K562 treated with DMSO at 1 percent for 24 hours (cell line): Measurements from ENCODE around the gene OR52I1. TPM values are rescaled to one million over a fixed set of nuclear protein-coding genes. Genes with fewer than 3 reads are reported as not detected.

Experiments used
- total RNA-seq: library from RNA; unstranded; fragments of 300-600 nt; gene quantifications from 2 replicates; pipeline ENCODE4 v1.2.3, GENCODE V29; 2022; ENCODE audit warnings: low read depth; ENCODE audit not compliant: insufficient read depth

Gene OR52I1, protein sequence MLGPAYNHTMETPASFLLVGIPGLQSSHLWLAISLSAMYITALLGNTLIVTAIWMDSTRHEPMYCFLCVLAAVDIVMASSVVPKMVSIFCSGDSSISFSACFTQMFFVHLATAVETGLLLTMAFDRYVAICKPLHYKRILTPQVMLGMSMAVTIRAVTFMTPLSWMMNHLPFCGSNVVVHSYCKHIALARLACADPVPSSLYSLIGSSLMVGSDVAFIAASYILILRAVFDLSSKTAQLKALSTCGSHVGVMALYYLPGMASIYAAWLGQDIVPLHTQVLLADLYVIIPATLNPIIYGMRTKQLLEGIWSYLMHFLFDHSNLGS
- not detected in 2 replicates for total RNA-seq

DNA sequence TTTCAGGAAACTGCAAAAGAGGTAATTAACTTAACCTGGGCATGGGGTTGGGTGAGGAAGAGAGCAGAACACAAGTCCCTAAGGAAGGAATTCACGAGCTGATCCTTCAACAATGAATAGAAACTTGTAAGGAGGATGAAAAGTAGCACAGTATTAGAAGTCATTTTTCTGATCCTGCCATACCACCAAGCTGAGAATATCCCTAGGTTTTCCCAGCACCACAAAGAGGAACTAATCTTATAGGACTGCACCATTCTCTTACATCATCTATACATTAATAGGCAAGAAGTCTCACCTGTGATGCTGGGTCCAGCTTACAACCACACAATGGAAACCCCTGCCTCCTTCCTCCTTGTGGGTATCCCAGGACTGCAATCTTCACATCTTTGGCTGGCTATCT, at the start of gene OR52I1:
TSS of gene OR52I1 (plus strand) at position 301 of the 400 bp plus-strand sequence. CDS start at position 301, 0 bp downstream.

DNA sequence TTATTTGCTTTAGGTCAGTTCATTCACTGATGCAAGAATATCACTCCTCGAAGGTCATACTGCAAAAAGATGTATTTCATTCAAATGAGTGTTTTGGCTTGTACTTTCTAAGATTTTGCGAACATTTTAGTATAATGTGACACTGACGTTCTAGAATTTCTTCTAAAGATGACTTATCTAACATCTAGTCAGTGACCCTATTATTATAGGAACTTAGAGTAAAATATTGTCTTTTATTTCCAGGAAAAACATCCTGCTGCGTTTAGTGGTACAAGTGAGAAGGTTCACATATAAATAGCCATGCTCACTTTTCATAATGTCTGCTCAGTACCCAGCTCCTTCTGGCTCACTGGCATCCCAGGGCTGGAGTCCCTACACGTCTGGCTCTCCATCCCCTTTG, 48.9 kb upstream of the OR52I1 start, which contains the start of gene OR52M1:
TSS of gene OR52M1 (plus strand) at position 301 of the 400 bp plus-strand sequence. CDS start at position 301, 0 bp downstream.

DNA sequence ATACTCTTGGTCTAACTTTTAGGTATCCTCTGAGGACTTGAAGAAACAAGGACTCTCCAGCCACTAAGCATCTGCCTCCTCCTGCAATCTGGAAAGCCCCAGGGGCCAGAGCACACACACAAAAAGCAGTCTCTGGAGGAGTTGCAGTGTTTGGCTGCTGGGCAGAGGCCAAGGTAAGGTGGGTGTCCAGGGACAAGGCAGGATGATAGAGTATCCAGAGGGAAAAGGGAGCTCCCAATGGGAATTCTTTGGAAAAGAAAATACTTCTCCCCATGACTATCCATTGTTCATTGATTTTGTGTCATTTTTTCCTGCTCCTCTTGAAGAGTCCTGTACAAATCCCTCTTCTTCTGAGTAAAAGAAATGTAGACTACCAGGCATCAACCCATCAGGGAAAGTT, 12.4 kb upstream of the OR52I1 start, which contains the start of gene OR52I2:
TSS of gene OR52I2 (plus strand) at position 301 of the 400 bp plus-strand sequence.

DNA sequence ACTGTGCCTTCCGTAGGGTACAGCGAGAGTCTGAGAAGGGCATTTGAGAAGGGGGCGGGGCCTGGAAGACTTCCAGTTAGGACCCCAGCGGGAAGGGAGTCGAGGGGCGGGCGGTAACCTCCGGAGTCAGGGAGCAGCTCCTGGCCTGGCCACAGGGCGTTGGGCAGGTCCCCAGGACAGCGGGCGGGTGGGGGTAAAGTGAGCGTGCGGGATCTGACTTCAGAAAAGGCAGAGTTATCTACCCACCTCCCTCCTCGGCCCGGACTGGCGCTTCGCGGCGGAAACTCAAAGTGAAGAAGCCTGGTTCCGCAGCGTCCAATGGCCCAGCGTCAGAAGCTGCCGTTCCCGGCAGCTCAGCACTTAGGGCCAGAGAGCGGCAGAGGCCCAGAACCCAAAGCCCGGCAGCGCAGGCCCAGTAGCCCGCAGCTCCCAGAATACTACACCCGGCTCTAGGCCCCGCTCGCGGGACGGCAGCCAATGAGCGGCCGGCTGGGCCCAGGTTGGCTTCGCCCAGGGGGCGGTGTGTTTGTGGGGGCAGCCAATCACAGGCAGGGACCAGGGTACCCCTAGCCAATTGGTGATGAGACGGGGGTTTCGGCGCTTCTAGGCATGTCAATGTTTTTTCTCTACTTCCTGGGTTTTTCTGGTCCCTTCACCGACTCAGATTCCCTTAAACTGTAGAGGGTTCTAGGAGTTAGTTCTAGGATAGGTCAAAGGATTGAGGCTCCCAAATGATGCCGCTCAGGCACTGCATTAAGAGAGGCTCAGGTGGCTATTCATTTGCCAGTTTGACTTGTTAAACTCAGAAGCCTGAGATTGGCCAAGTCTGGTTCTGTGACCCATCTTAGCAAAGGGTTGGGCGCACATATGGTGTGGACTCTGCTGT, 14.2 kb downstream of the OR52I1 start, which contains the start of gene TRIM68:
TSS of gene TRIM68 (minus strand) at position 451 of the 886 bp plus-strand sequence. CDS start 2,727 bp downstream, outside the sequence.

DNA sequence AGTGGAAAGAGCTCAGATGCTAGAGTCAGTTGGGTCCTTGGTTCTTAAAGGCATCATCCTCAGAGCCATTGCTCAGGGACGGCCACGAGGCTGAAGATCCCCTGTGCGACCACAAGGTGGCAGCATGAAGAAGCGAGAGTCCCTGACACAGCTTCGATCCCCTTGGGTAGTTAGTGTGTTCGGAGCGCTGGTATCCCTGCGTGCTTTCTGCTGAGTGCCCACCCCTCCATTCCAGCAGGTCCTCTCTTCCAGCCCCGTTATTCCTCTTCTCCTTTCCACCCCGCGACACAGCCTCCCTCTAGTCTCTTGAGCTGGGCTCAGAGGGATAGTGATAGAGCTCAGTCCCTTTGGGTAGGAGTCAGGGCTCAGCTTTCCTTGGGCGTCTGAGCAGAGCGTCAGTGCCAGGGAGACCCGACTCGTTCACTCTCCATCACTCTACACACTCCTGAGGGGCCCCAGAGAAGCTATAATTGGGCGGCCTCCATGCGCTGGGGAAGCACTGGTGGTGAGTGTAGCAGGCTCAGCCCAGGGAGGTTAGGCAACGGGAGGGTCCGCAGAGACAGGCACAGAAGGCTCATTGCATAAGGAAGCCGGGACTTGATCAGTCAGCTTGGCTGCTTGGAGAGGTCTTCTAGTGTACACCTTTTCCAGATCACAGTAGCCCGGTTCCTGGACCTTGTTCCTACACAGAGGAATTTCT, 43.3 kb downstream of the OR52I1 start, which contains the start of gene OR51D1:
TSS of gene OR51D1 (plus strand) at position 516 of the 700 bp plus-strand sequence. CDS start 2,314 bp downstream, outside the sequence.

DNA sequence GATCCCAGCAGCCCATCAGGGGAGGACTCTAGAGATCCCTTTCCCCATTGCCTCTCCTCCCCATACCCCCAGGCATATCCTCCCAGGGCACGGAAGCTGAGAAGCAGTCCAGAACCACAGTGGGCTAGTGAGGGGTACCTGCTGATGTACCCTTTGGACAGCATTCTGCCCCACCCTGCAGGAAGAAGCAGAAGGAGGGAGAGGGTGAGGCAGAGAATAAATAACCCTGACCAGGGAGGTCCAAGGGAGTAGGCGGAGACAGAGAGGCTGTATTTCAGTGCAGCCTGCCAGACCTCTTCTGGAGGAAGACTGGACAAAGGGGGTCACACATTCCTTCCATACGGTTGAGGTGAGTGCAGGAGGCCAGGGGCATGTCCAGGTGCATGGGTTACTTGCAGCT, 49.8 kb downstream of the OR52I1 start, which contains the start of gene OR51E1:
TSS of gene OR51E1 (plus strand) at position 301 of the 400 bp plus-strand sequence. CDS start 8,545 bp downstream, outside the sequence.

Other genes with a start within 250 kb of the OR52I1 start
- gene OR52B4, start 225.7 kb upstream of the OR52I1 start, total RNA-seq, result not detected in 2 replicates
- gene TRIM21, start 200.3 kb upstream of the OR52I1 start, total RNA-seq, result 20.4 and 24.3 TPM in 2 replicates
- not detected in 2 replicates for gene OR52K2, start 144.7 kb upstream of the OR52I1 start, total RNA-seq
- gene OR52K1, start 111.4 kb upstream of the OR52I1 start, total RNA-seq, result not detected in 2 replicates
- not detected in 2 replicates for gene OR52M1, start 48.8 kb upstream of the OR52I1 start, total RNA-seq
- not detected in 2 replicates for gene OR52I2, start 12.3 kb upstream of the OR52I1 start, total RNA-seq
- gene TRIM68, start 14.2 kb downstream of the OR52I1 start, total RNA-seq, result 15.0 and 17.3 TPM in 2 replicates
- not detected in 2 replicates for gene OR51D1, start 43.4 kb downstream of the OR52I1 start, total RNA-seq
- gene OR51E1, start 49.9 kb downstream of the OR52I1 start, total RNA-seq, result not detected in 2 replicates
- not detected in 2 replicates for gene OR51E2, start 103.8 kb downstream of the OR52I1 start, total RNA-seq
- gene MMP26, start 110.7 kb downstream of the OR52I1 start, total RNA-seq, result not detected in 2 replicates
- not detected in 2 replicates for gene OR51F1, start 175.9 kb downstream of the OR52I1 start, total RNA-seq
- gene OR52R1, start 210.3 kb downstream of the OR52I1 start, total RNA-seq, result not detected in 2 replicates
- not detected in 2 replicates for gene OR51F2, start 227.3 kb downstream of the OR52I1 start, total RNA-seq